AG08396 (cell line): Measurements from ENCODE around the gene SMC1A.

ENCODE experiments used
- DNase-seq: peaks from one replicate; pipeline ENCODE4 v3.0.0; 2012; ENCODE audit warnings: low spot score, mixed read lengths

The SMC1A gene

DNA sequence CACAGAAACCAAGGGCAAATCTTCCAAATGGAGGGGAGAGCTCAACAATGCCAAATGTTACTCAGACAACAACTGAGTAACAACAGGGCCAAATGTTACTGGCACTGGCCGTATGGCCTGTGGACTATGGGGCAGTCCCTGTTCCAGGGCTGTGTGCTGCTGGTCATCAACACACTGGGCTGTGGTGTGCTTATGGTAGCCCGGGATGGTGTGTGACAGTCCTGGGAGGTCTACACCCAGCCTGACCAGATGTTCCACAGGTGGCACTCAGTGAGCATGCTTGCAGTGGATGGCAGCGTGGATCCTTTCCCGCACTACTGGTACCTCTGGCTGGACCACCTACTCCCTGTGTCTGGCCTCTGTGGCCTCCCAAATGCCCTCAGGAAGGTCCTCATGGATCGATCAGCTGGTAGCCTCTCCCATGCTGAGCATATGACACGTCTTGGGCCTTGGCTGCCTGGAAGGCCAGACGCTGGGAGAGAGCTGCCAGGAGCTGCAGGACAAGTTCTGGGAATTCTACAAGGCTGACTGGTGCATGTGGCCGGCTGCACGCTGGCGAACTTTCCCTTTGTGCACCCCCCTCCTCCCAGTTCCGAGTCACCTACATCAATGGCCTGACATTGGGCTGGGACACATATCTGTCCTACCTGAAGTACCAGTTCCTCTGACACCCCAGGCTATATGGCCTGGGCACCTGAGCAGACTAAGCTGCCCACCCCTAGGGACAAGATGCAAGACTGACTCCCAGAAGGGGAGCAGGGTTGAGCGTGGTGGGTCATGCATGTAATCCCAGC is 81.4 kb downstream of the SMC1A start:
- DNase-seq: no peak

DNA sequence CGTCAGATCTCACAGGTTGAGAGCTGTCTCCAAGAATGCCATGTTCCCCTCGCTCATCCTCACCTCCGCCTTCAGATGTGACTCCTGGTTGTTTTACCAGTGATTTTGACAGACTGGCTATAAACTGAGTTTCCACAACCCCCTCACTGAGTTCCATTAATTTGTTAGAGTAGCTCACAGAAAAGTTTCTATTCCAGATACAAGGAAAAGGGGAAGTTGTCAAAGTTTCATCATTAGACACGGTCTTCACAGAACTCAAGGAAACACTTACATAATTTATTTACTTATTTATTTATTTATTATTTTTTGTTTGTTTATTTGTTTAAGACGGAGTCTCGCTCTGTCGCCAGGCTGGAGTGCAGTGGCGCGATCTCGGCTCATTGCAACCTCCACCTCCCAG is 85.4 kb downstream of the SMC1A start:
- DNase-seq: no peak

GRCh38 chrX:53333853-53334252 is 88.6 kb downstream of the SMC1A start:
- no peak for DNase-seq

DNA sequence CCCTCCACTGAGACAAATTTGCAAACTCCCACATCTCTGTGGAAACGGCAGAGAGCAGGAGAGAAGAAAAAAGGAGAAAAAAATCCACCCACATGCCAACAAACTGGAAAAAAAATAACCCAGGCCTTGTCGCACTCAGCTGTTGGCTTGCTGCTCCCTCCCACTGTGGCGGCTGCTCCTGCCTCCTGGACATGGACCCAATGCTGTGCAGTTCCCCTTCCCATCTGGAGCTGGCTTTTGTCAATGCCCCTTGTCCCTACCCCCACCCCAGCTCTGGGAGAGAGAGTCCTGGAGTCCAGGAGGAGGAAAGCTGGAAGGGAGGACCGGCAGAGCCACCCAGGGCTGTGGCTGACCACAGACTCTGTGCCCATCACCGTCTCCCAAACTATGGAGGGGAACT is 90.2 kb downstream of the SMC1A start:
- DNase-seq: no peak

DNA sequence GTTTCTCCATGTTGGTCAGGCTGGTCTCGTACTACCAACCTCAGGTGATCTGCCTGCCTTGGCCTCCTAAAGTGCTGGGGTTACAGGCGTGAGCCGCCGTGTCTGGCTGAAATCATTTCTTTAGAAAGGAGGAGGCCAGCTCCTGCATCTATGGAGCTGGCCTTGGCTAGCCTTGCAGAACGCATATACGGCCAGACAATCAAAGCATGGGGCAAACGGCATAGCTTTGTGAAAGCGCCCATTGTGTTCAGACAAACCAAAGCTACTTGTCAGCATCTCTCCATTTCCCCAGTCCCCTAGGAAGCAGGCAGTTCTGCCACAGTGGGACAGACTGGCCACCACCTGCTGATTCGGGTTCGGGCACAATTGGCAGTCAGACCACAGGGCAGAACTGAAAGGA is 92.1 kb downstream of the SMC1A start:
- DNase-seq: no peak

DNA sequence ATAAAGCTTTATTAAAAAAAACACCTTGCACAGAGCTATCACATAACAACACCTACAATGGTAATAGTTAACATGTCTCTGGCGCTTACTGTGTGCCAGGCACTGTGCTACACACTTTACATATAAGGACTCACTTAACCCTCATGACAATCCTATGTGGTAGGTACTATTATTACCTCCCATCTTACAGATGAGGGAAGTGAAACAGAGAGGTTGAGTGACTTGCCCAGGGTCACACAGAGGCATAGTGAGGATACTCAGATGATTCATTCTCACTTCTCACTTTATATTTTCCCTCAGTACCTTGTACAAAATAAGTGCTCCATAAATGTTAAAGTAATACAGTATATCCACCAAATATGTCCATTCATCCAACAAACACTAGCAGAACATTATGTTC is 97.7 kb downstream of the SMC1A start:
- DNase-seq: no peak
